NCI-H82 (cell line): Measurements from ENCODE around the gene ATP5F1D.

Experiments
- DNase-seq: peaks from one replicate; lab custom pipeline; 2025; lab: John Stamatoyannopoulos, UW

The ATP5F1D gene

DNA sequence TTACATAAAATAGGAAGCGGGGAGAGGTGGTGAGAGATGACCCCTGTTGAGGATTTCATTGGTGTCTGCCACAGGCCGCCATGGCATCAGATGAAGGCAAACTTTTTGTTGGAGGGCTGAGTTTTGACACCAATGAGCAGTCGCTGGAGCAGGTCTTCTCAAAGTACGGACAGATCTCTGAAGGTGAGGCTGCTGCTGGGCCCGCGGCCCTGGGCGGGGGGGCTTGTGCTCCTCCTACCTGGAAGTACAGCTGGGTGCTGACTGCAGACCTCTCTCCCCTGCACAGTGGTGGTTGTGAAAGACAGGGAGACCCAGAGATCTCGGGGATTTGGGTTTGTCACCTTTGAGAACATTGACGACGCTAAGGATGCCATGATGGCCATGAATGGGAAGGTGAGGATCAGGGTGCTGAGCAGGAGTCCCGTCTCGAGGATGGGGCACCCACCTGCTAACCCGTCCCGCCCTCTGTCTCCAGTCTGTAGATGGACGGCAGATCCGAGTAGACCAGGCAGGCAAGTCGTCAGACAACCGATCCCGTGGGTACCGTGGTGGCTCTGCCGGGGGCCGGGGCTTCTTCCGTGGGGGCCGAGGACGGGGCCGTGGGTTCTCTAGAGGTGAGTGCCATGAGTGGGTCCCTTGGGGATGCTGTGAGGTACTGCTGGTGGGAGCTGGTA lies 29.4 kb downstream of the ATP5F1D start:
- DNase-seq = no peak

DNA sequence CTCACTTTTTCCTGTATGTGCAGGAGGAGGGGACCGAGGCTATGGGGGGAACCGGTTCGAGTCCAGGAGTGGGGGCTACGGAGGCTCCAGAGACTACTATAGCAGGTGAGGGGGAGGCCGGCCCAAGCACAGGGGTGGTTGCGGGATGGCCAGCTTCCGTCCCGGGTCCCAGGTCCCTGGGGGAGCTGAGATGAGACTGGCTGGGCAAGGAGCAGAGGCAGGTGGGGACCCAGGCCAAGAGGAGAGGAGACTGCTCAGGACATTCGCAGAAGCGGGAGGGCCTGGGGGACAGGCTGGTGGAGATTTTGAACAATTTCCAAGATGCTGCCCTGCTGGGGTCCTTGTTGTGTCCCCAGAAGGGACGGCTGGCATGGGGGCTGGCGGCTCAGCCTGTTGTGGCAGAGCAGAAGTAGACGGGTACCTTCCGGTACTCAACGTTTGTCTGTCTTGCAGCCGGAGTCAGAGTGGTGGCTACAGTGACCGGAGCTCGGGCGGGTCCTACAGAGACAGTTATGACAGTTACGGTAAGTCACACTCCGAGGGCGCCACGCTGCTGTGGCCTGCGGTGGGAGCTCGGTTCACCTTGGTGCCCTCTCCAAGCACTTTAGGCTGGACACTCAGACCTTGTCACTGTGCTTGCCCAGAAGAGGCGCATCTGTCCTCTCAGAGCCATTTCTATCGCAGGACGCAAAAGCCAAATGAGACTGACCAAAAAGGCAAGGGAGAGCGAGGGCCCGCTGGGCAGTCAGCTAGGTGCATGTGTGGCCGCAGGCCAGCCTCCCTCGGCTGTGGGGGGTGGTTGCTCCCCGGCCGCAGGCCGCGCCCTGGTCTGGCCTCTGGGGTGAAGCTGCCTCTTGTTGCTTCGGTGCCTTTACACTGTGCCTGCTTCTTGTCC lies 30.2 kb downstream of the ATP5F1D start:
- DNase-seq = no peak

DNA sequence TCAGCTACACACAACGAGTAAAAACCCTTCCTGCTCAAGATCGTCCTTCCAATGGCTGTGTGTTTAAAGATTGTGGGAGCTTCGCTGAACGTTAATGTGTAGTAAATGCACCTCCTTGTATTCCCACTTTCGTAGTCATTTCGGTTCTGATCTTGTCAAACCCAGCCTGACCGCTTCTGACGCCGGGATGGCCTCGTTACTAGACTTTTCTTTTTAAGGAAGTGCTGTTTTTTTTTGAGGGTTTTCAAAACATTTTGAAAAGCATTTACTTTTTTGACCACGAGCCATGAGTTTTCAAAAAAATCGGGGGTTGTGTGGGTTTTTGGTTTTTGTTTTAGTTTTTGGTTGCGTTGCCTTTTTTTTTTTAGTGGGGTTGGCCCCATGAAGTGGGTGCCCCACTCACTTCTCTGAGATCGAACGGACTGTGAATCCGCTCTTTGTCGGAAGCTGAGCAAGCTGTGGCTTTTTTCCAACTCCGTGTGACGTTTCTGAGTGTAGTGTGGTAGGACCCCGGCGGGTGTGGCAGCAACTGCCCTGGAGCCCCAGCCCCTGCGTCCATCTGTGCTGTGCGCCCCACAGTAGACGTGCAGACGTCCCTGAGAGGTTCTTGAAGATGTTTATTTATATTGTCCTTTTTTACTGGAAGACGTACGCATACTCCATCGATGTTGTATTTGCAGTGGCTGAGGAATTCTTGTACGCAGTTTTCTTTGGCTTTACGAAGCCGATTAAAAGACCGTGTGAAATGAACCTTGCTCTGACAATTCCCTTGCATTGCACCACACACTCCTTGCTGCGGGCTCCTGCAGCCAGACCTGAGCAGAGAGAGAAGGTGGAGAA lies 31.1 kb downstream of the ATP5F1D start:
- no peak for DNase-seq

DNA sequence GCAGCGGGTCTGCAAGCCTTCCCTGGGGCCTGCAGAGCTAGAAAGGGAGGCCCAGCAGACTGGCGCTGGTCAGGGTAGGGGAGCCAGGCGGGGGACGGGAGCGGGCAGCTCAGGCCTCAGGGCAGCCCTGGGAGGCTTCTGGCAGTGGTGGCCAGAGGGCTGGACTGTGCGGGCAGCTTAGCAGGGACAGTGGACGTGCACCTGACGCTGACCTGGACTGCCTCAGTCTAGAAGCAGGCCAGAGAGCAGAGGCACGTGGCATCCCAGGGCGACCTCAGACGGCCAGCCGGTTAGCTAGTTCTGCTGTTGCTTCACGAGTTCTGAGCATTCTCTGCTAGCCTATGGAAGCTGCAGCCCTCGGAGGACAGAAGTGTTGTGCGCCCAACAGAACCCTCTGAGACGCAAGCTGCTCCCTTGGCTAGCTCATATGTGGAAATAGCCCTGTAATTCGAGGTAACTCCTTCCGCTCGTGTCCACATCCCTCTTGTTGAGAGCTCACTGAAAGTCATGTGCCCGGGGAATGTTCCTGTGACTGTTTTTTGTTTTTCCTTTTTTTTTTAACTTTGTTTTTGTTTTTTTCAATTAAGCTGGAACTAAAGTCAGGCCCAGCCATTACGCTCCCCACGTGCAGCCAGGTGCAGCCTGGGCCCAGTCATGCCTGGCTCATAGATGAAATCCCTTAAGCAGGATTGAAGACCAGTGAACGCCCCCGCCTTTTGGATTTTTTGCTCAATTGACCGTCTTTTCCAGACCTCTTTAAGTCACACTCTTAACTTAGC lies 31.9 kb downstream of the ATP5F1D start:
- DNase-seq = peak; percentile 39

DNA sequence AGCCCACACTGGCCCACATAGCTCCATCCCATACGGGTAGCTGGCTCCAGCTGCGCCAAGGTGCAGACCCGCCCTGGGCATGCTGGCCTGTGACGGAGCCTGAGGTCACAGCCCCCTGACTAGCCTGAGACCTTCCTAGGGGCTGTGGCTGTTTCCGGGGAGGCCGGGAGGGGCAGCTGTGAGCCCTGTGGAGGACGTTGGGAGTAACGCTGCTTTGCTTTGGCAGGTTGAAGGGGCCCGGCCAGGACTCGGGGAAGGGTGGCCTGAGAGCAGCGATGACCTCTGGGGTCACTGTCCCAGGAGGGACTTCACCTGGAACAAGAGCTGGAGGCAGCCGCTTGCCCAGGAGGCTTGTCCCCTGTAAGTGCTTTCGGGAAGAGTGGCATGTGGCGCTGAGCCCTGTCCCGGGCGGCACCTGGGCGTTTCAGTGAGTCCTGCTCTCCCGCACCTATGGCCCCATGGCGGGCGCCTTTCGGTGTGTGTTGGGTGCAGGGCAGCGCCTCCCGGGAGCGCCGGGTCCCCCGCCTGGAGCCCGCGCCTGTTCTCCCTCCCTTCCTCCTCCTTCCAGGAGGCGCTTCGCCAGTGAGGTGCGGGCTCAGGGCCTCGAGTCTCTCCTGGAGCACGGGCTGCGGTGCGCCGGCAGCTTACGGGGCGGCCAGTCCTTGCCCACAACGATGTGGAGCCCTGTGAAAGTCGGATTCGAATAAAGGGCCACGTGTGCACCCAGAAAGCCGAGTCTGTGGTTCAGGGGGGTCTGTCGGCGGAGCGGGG lies 32.7 kb downstream of the ATP5F1D start:
- DNase-seq = peak; percentile 44

DNA sequence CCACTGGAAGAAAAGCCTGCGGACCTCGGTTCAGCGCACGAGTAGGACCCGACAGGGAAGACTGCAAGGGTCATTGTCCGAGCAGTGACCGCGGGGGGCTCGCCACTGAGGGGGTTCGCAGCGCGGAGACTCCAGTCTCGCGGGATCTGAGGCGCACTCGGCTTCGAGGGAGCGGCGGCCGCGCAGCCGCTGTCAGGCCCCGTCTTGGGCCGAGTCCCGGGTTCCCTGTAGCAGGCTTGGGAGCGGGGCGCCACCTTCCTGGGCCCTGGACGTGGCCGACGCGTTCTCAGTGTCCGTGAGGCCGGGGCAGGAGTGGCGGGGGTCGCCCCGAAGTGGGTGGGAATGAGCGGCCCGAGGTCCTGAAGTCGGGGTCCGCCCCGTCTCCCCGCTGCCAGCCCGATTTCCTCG lies 33.3 kb downstream of the ATP5F1D start:
- peak; percentile 57 for DNase-seq

DNA sequence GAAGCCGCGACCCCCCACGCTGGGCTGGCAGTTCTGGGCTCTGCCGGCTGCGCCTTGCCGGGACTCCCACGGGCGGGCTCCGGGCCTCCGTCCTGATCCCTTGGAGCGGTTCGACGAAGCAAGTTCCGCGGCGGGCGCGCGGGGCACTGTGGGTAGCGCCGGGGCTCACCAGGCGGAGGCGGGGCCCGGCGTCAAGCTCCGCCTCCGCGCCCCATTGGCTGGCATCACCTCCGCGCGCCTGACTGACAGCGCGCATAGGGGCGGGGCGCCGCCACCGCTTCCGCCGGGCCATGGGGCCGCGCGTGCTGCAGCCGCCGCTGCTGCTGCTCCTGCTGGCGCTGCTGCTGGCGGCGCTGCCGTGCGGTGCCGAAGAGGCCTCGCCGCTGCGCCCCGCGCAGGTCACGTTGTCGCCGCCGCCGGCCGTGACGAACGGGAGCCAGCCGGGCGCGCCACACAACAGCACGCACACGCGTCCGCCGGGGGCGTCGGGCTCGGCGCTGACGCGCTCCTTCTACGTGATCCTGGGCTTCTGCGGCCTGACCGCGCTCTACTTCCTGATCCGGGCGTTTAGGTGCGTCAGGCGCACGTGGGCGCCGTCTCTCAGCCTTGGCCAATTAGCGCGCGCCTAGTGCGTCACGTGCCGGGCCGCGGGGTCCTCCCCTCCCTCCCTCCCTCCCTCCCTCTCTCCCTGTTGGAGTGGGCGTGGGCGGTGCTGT lies 33.9 kb downstream of the ATP5F1D start, which contains the start of gene FAM174C:
FAM174C (plus strand) TSS at position 271 of the 716 bp plus-strand sequence; CDS start at position 291, 20 bp downstream.
- DNase-seq = peak; percentile 97

DNA sequence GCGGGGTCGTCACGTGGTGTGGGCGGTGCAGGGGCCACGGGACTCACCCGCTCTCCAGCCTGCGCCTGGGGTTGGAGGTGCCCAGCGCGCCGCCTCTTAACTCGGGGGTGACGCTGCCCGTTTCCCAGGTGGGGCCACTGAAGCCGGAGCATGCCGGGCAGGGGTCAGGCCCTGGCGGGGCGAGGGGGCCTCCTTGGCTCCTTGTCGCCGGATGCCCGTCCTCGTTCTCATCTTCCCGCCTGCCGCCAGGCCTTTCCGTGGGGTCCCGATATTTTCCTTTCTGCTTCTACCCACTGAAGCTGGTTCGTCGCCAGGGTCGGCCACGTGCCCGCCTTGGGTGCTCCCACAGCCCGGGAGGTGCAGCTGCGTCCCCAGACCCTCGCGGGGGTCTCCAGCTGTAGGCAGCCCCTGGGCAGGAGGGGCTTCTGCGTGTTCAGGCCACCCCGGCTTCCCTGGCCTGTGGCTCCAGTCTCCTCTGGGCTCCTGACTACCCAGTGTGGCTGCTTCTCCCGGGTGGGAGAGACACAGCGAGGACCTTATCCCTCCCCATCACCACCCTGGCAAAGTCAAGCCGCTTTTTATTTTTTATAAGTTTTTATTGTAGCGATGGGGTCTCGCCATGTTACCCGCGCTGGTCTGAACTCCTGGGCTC lies 34.6 kb downstream of the ATP5F1D start:
- DNase-seq = no peak

DNA sequence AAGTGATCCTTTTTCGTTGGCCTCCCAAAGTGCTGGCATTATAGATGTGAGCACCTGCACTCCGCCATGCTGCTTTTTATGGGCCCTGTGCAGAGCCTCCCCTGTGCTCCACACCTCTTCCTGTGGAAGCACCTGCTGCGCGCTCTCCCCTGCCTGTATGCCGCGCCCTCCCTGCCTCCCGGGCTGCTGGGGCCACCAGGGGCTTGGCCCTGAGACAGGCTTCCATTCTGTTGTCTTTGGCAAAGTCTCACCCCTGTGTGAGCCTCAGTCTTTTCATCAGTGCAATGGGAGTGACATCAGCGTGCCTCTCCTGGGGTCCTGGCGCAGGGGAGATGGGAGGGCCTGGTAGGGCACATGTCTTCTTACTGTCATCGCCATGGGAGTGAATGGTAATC lies 35.1 kb downstream of the ATP5F1D start:
- no peak for DNase-seq

DNA sequence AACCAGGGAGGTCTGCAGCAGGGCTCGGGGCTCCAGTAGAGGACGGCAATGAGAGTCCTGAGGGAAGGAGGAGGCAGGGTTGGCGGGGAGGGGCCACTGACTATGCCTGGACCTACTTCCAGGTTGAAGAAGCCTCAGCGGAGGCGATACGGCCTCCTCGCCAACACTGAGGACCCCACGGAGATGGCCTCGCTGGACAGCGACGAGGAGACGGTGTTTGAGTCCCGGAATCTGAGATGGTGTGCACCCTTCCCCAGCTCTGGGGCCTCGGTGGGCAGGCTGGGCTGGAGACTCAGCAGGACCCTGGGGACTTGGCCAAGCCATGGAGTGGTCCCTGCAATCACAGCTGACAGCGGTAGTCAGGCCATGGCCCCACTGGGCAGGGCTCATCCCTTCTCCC lies 35.5 kb downstream of the ATP5F1D start:
- DNase-seq = no peak

DNA sequence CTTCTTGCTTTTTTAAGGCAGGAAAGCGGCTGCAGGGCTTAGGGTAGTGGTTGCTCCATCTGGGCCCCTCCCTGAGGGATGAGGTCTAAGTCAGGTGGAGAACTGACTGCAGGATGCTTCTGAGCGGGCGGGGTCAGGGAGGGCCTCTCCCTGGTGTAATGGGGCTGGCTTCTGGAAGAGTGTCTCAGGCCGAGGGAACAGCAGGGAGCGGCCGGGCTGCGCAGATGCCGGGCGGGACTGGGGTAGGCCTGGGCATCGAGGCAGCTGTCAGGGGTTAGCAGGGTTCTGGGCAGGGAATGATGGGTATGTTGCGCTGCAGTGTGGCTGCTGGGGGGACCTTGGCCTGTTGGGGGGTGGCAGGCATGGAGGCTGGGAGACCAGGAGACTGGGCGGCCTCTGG lies 36.5 kb downstream of the ATP5F1D start:
- no peak for DNase-seq

DNA sequence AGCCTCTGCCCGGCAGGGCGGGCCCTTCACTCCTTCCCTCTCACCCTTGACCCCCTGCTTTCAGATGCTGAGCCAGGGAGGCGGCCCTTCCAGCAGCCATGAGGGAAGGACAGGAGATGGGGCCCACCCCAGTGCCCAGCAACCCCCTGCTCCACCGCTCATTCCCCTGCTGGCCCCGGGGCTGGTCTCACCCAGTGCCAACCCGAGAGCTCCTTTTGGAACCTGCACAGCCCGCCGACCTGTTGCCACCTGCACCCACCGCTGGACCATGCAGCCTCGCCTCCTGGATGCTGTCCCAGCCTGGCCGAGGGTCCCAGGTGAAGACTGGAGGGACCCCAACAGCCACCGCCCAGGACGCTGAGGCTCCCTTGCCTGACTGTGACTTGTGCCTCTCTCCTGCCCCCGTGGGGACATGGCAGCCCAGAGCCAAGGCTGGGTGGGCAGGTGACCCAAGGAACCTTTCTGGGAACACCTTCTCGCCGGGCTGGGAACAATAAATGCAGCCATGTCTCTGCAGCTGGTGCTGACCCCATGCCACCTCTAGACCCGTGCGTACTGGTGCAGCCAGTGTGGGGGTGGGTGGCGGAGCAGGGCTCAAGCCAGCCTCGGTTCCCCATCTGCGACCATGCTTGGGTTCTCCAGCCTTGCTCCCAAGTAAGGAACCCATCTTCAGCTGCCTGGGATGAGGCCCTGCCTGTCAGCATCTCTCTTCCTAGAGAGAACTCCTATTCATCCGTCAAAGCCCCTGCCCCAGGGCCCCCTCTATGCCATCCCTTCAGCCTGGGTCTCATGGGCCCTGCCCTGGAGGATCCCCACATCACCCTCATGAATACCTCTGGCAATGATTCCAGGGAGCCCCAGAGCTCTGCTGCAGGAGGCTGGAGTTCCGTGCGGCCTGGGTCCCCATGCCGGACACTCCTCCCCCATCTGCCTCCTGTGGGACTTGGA lies 37.4 kb downstream of the ATP5F1D start:
- DNase-seq = no peak

DNA sequence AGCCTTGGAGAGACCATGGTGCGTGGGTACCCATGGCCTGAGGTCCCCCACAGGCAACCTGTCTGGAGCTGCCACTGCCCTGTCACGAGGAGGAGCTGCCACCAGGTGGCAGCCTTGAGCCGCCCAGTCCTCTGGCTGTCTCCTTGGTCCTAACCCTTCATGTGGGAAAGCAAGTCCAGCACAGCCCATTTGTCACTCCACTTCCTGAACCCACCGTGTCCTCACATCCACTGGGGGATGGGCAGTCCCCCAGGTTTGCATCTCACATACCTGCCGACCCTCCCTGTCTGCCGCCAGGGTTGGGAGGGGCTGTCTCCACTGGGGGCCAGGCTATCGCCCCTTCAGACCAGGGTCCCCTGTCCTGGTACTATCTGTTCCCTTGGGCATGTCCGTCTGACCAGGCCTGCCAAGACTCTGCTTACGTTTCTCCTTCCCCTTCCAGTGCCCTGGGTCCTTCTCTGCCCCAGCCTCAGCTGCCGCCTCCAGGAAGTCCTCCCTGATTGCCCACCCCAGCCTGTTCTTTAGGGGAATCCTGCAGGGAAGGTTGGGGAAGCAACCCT lies 38.3 kb downstream of the ATP5F1D start:
- peak; percentile 84 for DNase-seq

DNA sequence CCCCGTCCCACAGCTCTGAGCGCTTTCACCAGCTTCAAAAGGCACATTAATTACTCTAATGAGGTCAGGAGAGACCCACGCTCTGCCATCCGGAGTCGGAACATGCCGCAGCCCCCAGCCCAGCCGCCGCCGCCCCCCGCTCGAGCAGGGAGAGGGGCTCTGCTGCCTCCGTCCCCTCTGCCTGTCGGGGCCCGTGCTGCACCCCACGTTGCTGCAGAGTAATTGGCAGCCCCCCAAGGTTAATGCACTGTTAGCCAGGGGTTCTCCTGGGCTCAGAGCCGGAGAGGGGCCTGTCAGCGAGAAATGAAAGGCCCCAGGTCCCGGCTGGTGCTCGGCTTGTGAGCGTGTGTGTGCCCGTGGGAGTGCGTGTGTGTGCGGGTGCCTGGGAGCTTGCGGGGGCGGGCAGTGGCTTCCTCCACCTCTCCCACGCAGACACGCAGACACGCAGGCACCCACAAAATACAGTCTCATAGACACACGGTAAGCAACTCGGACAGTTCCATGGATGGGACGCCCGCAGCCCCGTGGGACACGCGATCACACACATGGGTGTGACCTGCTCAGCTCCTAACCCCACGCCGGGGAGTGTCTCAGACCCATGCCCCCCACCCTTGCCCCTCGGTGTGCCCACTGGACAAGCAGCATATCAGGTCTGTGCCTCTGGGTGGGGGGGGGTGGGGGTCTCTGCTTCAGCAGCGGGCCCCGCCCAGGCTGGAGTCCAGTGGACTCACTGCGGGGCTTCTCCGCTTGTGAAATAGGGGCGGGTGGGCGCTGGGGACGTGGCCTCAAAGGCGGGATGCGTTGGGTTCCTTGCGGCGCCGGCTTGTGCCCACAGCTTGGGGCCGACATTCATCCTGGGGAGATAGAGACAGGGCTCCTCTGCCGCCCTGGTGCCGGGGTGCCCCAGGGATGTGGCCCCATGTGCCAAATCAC lies 39.4 kb downstream of the ATP5F1D start:
- DNase-seq = no peak

DNA sequence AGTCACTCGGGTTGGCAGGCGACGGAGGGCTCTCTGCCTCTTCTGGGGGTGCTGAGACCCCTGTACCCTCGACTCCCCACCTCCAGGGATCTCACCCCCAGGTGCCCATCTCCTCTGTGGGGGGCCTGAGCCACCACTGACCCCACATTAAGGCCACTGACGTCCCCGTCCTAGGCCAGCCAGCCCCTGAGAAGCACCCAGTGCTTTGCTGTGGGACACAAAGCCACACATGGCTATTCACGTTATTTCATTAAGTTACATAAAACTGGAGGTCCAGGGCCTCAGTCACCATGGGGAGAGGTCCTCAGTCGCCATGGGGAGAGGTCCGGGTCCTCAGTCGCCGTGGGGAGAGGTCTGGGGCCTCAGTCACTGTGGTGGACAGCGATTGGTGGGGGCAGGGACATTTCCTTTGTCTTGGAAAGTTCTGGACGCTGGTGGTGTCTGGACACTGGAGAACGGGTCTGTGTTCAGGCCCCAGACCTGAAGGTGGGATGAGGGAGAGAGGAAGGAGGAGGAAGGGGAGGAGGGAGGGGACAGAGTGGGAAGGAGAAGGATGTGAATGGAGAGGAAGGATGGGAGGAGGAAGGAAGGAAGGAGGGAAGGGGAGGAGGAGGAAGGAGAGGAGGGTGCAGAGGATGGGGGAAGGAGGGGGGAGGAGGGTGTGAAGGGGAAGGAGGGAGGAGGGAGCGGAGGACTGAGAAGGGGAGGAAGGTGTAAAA lies 40.2 kb downstream of the ATP5F1D start:
- no peak for DNase-seq

DNA sequence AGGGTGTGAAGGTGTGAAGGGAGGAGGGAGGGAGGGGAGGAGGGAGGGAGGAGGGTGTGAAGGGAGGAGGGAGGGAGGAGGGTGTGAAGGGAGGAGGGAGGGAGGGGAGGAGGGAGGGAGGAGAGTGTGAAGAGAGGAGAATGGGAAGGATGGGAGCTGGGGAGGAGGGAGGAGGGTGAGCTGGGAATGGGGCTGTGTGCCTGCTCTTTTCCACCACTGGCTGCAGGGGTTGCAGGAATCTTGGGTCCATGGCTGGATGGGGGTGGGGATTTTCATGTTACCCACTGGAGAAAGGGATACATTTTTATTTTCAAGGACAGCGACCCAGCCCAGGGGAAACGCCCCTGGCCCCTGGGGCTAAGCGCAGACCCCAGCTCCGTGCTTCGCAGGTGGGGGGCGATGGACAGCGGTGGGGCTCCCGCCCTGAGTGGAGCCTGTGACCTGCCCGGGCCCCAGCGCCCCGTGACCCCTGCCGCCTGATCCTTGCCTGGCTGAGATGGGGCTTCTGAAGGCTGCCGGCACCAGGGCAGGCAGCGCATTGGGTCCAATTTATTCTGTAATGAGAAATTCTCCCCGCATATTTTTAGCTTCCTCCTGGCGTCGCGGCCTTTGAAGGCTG lies 41.1 kb downstream of the ATP5F1D start:
- DNase-seq = peak; percentile 22
